ENCODE measurements around the gene MAPKAPK3.

- TF ChIP-seq, protein P1, sequence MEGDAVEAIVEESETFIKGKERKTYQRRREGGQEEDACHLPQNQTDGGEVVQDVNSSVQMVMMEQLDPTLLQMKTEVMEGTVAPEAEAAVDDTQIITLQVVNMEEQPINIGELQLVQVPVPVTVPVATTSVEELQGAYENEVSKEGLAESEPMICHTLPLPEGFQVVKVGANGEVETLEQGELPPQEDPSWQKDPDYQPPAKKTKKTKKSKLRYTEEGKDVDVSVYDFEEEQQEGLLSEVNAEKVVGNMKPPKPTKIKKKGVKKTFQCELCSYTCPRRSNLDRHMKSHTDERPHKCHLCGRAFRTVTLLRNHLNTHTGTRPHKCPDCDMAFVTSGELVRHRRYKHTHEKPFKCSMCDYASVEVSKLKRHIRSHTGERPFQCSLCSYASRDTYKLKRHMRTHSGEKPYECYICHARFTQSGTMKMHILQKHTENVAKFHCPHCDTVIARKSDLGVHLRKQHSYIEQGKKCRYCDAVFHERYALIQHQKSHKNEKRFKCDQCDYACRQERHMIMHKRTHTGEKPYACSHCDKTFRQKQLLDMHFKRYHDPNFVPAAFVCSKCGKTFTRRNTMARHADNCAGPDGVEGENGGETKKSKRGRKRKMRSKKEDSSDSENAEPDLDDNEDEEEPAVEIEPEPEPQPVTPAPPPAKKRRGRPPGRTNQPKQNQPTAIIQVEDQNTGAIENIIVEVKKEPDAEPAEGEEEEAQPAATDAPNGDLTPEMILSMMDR (IDR thresholded peaks at IDR 0.05; ENCODE audit: poor library complexity, severe bottlenecking), result no peak
- TF ChIP-seq RAD21 (conservative IDR thresholded peaks at IDR 0.05) (no peak), EZH2 (IDR thresholded peaks at IDR 0.05; ENCODE audit: borderline replicate concordance, insufficient read depth, low read length, poor library complexity, severe bottlenecking) (no peak), SMC3 (conservative IDR thresholded peaks at IDR 0.05; ENCODE audit: poor library complexity) (no peak), REST (IDR thresholded peaks at IDR 0.05; ENCODE audit: borderline replicate concordance) (no peak), POLR2AphosphoS5 (IDR thresholded peaks at IDR 0.05) (no peak), MXI1 (conservative IDR thresholded peaks at IDR 0.05; ENCODE audit: poor library complexity, severe bottlenecking) (no peak)
Measured at GRCh38 chr3:50657407-50657806, 40.5 kb downstream of the MAPKAPK3 start.
